Activated CD8-positive, alpha-beta memory T cell treated with anti-CD3 and anti-CD28 coated beads, Interleukin-2, amount 50 U/mL, for 1 hour (primary cell): ENCODE results near the gene ABL2.
"Not testable (repeated sequence)": the region's sequence is repeated elsewhere in the genome, so short reads cannot be mapped to it uniquely, and the experiment has no call there.

Experiments
- DNase-seq: peaks from one replicate; pipeline ENCODE4 v3.0.0-alpha.2; 2020; ENCODE audit errors: extremely low read depth

The ABL2 gene

GRCh38 chr1:179169616-179170467 lies 59.6 kb downstream of the ABL2 start:
- DNase-seq: no peak

GRCh38 chr1:179168536-179168935 lies 60.9 kb downstream of the ABL2 start:
- no peak for DNase-seq

- DNase-seq: no peak
Observed at GRCh38 chr1:179167955-179168354, 61.5 kb downstream of the ABL2 start.

GRCh38 chr1:179167418-179167777 lies 62.1 kb downstream of the ABL2 start:
- DNase-seq: no peak

- DNase-seq: no peak
Observed at GRCh38 chr1:179166663-179167417, 62.6 kb downstream of the ABL2 start.

GRCh38 chr1:179164494-179164893 lies 65.0 kb downstream of the ABL2 start:
- DNase-seq: no peak

GRCh38 chr1:179156708-179157107 lies 72.8 kb downstream of the ABL2 start:
- no peak for DNase-seq

- DNase-seq: no peak
Observed at GRCh38 chr1:179156026-179156425, 73.5 kb downstream of the ABL2 start.

GRCh38 chr1:179155615-179156014 lies 73.9 kb downstream of the ABL2 start:
- no peak for DNase-seq

- DNase-seq: no peak
Observed at GRCh38 chr1:179154437-179154836, 75.0 kb downstream of the ABL2 start.

- DNase-seq: no peak
Observed at GRCh38 chr1:179153217-179153616, 76.3 kb downstream of the ABL2 start.

GRCh38 chr1:179151908-179152682 lies 77.4 kb downstream of the ABL2 start:
- DNase-seq: no peak

- DNase-seq: no peak
Observed at GRCh38 chr1:179146911-179147310, 82.6 kb downstream of the ABL2 start.

GRCh38 chr1:179146476-179146875 lies 83.0 kb downstream of the ABL2 start:
- DNase-seq: no peak

- DNase-seq: no peak
Observed at GRCh38 chr1:179145521-179145920, 84.0 kb downstream of the ABL2 start.

- no peak for DNase-seq
Observed at GRCh38 chr1:179144626-179145025, 84.9 kb downstream of the ABL2 start.

GRCh38 chr1:179143322-179143721 lies 86.2 kb downstream of the ABL2 start:
- no peak for DNase-seq

- DNase-seq: no peak
Observed at GRCh38 chr1:179142889-179143299, 86.6 kb downstream of the ABL2 start.

- DNase-seq: no peak
Observed at GRCh38 chr1:179141592-179142251, 87.8 kb downstream of the ABL2 start.

GRCh38 chr1:179138755-179139154 lies 90.7 kb downstream of the ABL2 start:
- DNase-seq: not testable (repeated sequence)

- no peak for DNase-seq
Observed at GRCh38 chr1:179137617-179138255, 91.7 kb downstream of the ABL2 start.
